ENCODE measurements around the gene CGGBP1.

- TF ChIP-seq CTCF (IDR thresholded peaks at IDR 0.05; ENCODE audit: borderline replicate concordance, extremely low read depth, low read length, poor library complexity, severe bottlenecking), result no peak
- no peak for TF ChIP-seq EZH2 (IDR thresholded peaks at IDR 0.05; ENCODE audit: borderline replicate concordance, low read depth, low read length, severe bottlenecking)
Observed at GRCh38 chr3:88075497-88075896, 16.7 kb upstream of the CGGBP1 start.

All from DND-41 (cell line).